ENCODE data around the gene THEM5. TPM values are rescaled to one million over a fixed set of nuclear protein-coding genes. Genes with fewer than 3 reads are reported as not detected.
"Not testable (repeated sequence)": the region's sequence is repeated elsewhere in the genome, so short reads cannot be mapped to it uniquely, and the experiment has no call there.

THEM5 gene
- total RNA-seq, 1 experiment from 2014 or later: not detected

DNA sequence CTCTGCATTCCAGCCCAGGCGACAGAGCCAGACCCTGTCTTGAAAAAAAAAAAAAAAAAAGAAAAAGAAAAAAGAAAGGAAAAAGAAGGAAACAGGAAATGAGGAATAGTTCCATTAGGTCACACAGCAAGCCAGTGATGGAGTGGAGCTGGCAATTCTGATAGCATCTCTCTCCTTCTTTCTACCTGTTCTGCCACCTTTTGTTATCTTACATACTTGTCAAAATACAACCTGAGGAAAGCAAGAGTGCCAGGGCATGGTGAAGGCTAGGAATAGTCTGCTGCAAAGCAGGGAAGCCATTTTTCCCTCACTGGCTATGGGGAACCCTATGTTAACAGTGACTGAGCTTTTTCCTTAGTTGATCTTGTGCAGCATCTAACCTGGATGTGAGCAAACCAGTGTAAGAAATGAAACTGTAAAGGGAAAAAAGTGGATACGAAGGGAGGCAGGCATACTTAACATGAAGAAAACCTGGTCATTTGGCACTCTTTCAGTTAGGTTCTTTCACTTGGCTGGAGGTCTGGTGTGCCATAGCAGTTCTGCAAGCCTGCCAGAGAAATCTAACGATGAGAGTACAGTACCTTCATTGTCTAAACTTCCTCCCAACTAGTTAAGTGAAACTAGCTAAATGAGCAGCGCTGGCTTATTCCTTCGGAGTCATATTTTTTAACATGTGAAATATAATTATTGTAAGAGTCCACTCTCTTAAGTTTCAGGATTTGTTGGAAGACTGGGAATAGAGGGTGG lies 17.9 kb upstream of the THEM5 start:
- DNase-seq (ENCODE audit: low read depth): no peak
- in situ Hi-C loops (cut with HindIII; ENCODE audit: low pct_unique_long_range_greater_than_20kb, low sequenced_read_pairs): no loop called here

- in situ Hi-C loops (cut with HindIII; ENCODE audit: low pct_unique_long_range_greater_than_20kb, low sequenced_read_pairs): no loop called here
- no peak for DNase-seq (ENCODE audit: low read depth)
Measured at GRCh38 chr1:151868486-151868885, 15.0 kb upstream of the THEM5 start.

DNA sequence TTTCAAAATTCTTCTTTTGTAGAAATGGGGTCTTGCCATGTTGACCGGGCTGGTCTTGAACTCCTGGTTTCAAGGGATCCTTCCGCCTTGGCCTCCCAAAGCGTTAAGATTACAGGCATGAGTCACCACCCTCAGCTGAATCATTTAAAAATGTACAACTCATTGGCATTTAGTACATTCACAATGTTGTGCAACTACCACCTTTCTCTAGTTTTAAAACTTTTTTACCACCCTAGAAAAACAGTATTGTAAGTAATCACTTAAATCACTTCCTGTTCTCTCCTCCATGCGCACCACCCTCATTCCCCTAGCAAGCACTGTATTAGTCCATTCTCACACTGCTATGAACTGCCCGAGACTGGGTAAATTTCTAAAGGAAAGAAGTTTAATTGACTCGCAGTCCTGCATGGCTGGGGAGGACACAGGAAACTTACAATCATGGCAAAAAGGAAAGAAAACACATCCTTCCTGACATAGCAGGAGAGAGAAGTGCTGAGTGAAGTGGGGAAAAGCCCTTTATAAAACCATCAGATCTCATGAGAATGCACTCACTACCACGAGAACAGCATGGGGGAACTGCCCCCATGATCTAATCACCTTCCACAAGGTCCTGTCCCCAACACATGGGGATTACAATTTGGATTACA lies 14.4 kb upstream of the THEM5 start:
- no peak for DNase-seq (ENCODE audit: low read depth)
- in situ Hi-C loops (cut with HindIII; ENCODE audit: low pct_unique_long_range_greater_than_20kb, low sequenced_read_pairs): no loop called here

GRCh38 chr1:151867321-151867720 lies 13.8 kb upstream of the THEM5 start:
- no peak for DNase-seq (ENCODE audit: low read depth)
- in situ Hi-C loops (cut with HindIII; ENCODE audit: low pct_unique_long_range_greater_than_20kb, low sequenced_read_pairs): no loop called here

DNA sequence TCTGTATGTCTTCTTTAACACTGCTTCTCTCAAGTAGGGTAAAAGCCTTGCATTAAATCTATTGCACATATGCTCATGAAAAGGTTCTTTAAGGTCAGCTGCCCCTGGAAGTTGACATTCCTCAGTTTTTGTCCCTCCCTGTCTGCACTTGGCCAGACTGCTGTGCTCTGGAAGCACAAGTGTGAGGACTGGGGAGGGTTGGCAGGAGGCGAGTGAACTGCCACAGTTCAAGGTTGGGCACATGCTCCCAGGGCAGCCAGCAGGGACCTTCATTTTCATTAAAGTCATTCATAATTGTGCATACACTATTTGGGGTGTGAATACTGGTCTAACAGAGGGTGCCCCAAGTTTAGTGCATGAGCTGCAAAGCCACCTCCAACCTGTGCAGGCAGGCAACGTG lies 10.9 kb upstream of the THEM5 start:
- in situ Hi-C loops (cut with HindIII; ENCODE audit: low pct_unique_long_range_greater_than_20kb, low sequenced_read_pairs): no loop called here
- DNase-seq (ENCODE audit: low read depth): no peak

GRCh38 chr1:151862604-151863003 lies 9.1 kb upstream of the THEM5 start:
- no peak for DNase-seq (ENCODE audit: low read depth)
- in situ Hi-C loops (cut with HindIII; ENCODE audit: low pct_unique_long_range_greater_than_20kb, low sequenced_read_pairs): no loop called here

GRCh38 chr1:151860504-151861187 lies 7.1 kb upstream of the THEM5 start:
- in situ Hi-C loops (cut with HindIII; ENCODE audit: low pct_unique_long_range_greater_than_20kb, low sequenced_read_pairs): no loop called here

DNA sequence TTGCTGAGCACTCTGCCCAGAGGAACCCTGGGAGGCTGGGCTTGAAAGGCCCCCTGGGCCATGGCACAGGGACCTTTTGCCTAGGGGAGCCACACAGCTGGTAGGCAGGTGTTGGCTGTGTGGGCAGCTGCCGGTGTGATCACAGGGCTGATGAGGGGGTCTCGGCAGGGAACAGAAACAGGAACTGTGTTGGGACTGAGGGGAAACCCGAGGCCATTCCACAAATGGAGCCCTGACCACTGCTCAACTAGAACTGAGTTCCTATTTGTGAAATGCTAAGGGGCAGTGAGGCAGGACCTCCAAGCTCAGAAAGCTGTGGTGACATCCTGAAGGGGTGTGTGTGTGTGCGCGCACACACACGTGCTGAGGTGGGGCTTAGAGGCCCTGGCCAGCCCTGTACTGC lies 6.4 kb upstream of the THEM5 start:
- no peak for DNase-seq (ENCODE audit: low read depth)
- in situ Hi-C loops (cut with HindIII; ENCODE audit: low pct_unique_long_range_greater_than_20kb, low sequenced_read_pairs): no loop called here

More at GRCh38 chr1:151860504-151861187, 7.1 kb upstream of the THEM5 start:
- no peak for DNase-seq (ENCODE audit: low read depth)

DNA sequence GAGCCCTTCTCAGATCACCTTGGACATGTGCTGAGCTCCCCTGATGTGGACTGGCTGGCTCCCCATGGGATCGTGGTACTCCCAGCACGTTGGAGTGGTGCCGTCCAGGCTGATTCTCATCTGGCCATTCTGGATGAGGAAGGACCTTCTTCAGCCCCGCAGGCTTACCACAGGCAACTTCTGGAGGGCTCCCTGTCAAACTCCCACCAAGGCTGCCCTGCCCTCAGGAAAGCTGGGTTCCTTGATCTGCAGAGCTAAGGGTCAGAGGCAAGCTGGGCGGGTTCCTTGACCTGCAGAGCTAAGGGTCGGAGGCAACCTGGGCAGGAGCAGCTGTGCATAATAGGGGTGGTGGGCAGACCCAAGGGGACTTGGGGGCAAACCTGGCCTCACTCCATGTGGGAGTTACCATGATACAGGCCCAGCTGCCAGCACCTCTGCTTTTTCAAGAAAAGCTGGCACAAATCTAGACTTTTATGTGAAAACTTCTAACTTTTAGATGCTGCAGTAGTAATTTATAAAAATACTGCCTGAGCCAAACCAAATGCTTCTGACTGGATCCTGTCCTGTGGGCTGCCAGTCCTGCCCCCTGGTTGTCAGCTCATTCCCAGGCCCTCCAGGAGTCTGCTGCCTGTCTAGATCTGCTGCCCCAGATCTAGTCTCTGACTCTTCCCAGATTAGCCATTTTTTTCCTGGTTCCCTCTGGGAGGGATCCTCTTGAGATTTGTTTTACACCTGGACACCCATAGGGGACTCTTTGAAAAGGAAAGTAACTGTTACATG lies 5.6 kb upstream of the THEM5 start:
- in situ Hi-C loops (cut with HindIII; ENCODE audit: low pct_unique_long_range_greater_than_20kb, low sequenced_read_pairs): no loop called here
- DNase-seq (ENCODE audit: low read depth): no peak

- no peak for DNase-seq (ENCODE audit: low read depth)
- in situ Hi-C loops (cut with HindIII; ENCODE audit: low pct_unique_long_range_greater_than_20kb, low sequenced_read_pairs): no loop called here
Measured at GRCh38 chr1:151858030-151858746, 4.7 kb upstream of the THEM5 start.

DNA sequence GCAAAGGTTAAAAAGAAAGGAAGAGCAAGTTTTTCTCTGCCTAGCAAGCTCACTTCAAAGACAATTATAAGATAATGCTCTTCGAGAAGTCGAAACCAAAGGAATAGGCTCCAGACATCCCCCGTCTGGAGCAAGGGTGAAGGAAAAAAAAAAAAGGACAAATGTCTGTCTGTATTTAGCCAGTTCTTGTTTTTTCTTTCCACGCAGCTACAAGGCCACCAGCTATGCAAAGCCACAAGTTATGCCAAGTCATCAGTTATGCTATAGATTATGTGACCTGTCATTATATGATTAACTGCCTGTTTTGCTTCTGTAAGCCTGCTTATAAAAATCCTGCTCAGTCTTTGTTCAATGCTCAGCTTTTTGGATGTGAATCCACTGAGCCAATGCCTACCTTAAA lies 2.4 kb upstream of the THEM5 start:
- DNase-seq (ENCODE audit: low read depth): no peak
- in situ Hi-C loops (cut with HindIII; ENCODE audit: low pct_unique_long_range_greater_than_20kb, low sequenced_read_pairs): no loop called here

DNA sequence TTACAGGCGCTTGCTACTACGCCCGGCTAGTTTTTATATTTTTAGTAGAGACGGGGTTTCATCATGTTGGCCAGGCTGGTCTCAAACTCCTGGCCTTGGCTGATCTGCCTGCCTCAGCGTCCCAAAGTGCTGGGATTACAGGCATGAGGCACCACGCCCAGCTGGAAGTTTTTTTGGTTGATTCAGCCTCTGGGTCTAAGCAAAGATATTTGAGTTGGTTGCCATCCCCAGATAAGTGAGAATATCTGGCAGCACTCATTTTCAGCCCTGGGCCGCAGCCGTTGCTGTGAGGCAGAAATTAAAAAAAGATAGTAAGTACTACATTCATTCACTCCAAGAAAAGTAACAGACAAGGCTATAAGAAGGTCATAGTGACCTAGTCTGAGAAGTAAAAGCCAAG lies 2.0 kb upstream of the THEM5 start:
- in situ Hi-C loops (cut with HindIII; ENCODE audit: low pct_unique_long_range_greater_than_20kb, low sequenced_read_pairs); DNase-seq (ENCODE audit: low read depth): not testable (repeated sequence)

GRCh38 chr1:151854658-151855057 lies 1.1 kb upstream of the THEM5 start:
- no peak for DNase-seq (ENCODE audit: low read depth)
- in situ Hi-C loops (cut with HindIII; ENCODE audit: low pct_unique_long_range_greater_than_20kb, low sequenced_read_pairs): no loop called here

GRCh38 chr1:151852733-151853132 lies 779 bp downstream of the THEM5 start:
- in situ Hi-C loops (cut with HindIII; ENCODE audit: low pct_unique_long_range_greater_than_20kb, low sequenced_read_pairs): no loop called here
- DNase-seq (ENCODE audit: low read depth): no peak

DNA sequence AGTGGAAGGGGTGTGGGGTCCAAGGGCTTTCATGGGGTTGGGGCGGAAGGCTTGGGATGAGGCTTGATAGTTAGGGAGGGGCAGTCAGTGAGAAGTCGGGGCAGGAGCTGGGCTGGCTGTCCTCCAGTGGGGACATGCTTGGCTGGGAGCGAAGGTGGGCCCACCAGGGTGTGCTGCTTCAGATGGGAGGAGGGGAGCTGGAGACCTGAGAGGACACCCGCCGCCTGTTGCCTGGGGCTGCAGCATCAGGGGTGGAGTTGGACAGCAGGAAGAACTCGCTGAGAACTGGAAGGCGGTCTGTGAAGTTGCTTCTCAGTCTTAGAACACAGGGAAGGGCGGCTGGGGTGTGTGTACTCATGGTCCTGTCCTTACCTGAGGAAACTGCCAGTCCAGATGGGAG lies 1.6 kb downstream of the THEM5 start:
- no peak for DNase-seq (ENCODE audit: low read depth)
- in situ Hi-C loops (cut with HindIII; ENCODE audit: low pct_unique_long_range_greater_than_20kb, low sequenced_read_pairs): no loop called here

DNA sequence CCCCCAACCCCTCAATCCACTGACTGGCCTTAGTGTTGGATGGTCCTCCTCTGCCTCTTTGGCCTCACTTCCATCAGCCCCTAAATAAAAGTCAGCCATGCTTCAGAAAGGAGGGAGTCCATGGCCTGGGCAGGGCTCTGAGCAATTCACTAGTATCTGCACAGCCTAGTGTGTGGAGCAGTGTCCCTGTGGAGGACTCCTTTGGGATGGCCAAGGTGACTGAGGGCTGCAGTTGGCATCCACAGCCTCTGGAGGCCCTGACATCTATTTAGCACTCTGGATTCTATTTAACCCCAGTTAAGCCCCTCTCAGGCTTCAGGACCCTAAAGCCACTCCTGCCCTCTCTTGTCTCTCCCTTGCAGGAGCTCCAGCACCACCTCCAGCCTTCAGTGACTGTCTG lies 3.6 kb downstream of the THEM5 start:
- in situ Hi-C loops (cut with HindIII; ENCODE audit: low pct_unique_long_range_greater_than_20kb, low sequenced_read_pairs): no loop called here
- no peak for DNase-seq (ENCODE audit: low read depth)

GRCh38 chr1:151849126-151849525 lies 4.4 kb downstream of the THEM5 start:
- in situ Hi-C loops (cut with HindIII; ENCODE audit: low pct_unique_long_range_greater_than_20kb, low sequenced_read_pairs): no loop called here
- no peak for DNase-seq (ENCODE audit: low read depth)

DNA sequence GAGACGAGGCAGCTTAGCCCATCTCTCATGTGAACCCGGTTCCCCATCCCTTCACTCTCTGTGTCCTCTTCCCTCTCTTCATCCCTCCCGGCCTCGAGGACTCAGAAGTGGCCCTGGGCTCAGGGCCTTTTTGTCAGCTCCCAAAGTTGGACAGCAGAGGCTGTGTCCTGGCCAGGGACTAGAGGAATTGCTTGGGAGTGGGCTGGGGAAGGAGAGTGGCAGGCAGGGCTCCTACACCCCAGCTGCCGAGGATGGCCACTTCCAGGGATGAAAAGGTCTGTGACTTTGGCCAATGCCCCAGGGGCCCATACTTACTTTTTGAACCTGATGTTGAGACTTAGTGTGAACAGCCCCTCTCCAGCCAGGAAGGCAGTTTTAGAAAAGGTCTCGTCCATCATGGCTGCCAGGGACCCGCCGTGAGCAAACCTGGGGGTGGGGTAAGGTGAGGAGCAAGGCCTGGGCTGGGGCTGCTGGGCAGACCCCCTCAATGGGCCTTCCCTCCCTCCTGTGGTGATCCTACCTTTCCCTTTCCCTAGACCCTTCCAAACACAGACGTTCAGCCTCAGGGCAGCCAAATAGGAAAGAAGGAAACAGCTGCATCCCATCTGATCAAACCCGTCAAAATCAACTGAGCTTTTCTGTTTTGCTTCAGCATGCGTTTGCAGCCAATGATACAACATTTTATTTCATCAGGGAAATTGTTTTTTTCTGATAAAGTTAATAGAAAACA lies 5.5 kb downstream of the THEM5 start:
- in situ Hi-C loops (cut with HindIII; ENCODE audit: low pct_unique_long_range_greater_than_20kb, low sequenced_read_pairs): no loop called here

More for the DNA sequence above, 5.5 kb downstream of the THEM5 start:
- no peak for DNase-seq (ENCODE audit: low read depth)
